GM12892 (cell line): ENCODE results near the gene HIF1A.

Experiments
- POLR2A ChIP-seq: IDR thresholded peaks from 2 replicates; pipeline ENCODE4 v1.6.1; 2011; ENCODE audit warnings: low read depth, low read length, control low read depth
- POLR2AphosphoS5 ChIP-seq: IDR thresholded peaks from 2 replicates; pipeline ENCODE4 v1.6.1; 2011; ENCODE audit warnings: low read depth, low read length, control low read depth
- TAF1 ChIP-seq: IDR thresholded peaks from 2 replicates; pipeline ENCODE4 v1.6.1; 2011; ENCODE audit warnings: low read depth, mild to moderate bottlenecking, control low read depth, low read length, borderline replicate concordance

DNA sequence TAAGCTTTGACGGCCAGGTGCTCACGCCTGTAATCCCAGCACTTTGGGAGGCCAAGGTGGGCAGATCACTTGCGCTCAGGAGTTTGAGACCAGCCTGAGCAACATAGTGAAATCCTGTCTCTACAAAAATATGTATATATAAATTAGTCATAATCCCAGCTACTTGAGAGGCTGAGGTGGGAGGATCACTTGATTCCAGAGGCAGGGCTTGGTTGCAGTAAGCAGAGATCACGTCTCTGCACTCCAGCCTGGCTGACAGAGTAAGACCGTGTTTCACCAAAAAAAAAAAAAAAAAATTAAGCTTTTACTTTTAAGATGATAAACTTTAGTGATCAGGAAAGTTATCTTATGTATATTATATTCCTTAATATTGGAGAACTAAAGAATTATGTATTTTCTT, 48.9 kb downstream of the HIF1A start:
- TF ChIP-seq TAF1 (no peak), POLR2A (no peak), POLR2AphosphoS5 (no peak)
